Measurements from ENCODE around the gene PLEKHD1. TPM values are rescaled to one million over a fixed set of nuclear protein-coding genes. Genes with fewer than 3 reads are reported as not detected.

Gene PLEKHD1
- total RNA-seq, 2 experiments from 2014 or later, result 0.47 to 0.63 TPM

DNA sequence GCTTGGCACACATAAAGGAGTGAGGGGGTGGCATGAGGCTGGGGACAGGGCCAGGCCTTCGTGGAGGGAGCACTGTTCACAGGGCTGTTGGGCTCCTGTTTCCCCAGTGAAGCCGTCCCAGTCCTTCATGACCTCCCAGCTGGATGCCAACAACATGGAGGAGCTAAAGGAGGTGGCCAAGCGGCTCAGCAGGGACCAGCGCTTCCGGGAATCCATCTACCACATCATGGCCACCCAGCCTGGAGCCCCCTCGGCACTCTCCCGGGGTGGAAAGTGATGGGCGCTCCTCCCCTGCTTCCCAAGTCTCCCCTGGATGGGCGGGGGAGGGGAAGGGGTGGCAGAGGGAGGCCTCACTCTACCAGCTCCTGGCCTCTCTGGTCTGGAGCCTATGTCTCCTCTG is 43.6 kb downstream of the PLEKHD1 start:
- intact Hi-C loops (cut with DNase I, micrococcal nuclease), result no loop called here
- Histone ChIP-seq H3K27me3 (ENCODE audit: control insufficient read depth in 1 of 2, insufficient read depth in 2 of 2, low read length in 2 of 2) (peaks cover 0 to 4% of the 10 kb centered on the region in 2 experiments), H3K9me3 (ENCODE audit: control insufficient read depth in 1 of 2, insufficient read depth in 1 of 2, low read length in 2 of 2) (no peaks in the 10 kb centered on the region), H3K4me3 (ENCODE audit: low read length) (no peak overlapping the region), H3K4me1 (ENCODE audit: insufficient read depth, low read length) (no peaks in the 10 kb centered on the region), H3K36me3 (ENCODE audit: insufficient read depth, low read length) (no peaks in the 10 kb centered on the region), H3K27ac (ENCODE audit: low read depth in 1 of 2, low read length in 2 of 2) (no peak overlapping the region)
- no peaks in the 10 kb centered on the region for H3K4me1 Mint-ChIP-seq (ENCODE audit: low read depth)
- no peaks in the 10 kb centered on the region for H3K36me3 Mint-ChIP-seq (ENCODE audit: low read depth)
- no peak for DNase-seq
- no peaks in the 10 kb centered on the region for H3K9me3 Mint-ChIP-seq
- H3K4me3 Mint-ChIP-seq, result no peak overlapping the region
- ChIA-PET CTCF (no interaction called here), POLR2A (interaction anchor here (0.6 kb wide), 1 partner anchor 12 kb away, joined by 3 read pairs; no protein-coding TSS in a partner anchor)
- TF ChIP-seq, protein P1, sequence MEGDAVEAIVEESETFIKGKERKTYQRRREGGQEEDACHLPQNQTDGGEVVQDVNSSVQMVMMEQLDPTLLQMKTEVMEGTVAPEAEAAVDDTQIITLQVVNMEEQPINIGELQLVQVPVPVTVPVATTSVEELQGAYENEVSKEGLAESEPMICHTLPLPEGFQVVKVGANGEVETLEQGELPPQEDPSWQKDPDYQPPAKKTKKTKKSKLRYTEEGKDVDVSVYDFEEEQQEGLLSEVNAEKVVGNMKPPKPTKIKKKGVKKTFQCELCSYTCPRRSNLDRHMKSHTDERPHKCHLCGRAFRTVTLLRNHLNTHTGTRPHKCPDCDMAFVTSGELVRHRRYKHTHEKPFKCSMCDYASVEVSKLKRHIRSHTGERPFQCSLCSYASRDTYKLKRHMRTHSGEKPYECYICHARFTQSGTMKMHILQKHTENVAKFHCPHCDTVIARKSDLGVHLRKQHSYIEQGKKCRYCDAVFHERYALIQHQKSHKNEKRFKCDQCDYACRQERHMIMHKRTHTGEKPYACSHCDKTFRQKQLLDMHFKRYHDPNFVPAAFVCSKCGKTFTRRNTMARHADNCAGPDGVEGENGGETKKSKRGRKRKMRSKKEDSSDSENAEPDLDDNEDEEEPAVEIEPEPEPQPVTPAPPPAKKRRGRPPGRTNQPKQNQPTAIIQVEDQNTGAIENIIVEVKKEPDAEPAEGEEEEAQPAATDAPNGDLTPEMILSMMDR (IDR thresholded peaks at IDR 0.05), result no peak
- ATAC-seq (ENCODE audit: poor library complexity), result no peak
- no peak overlapping the region for H3K27ac Mint-ChIP-seq
- H3K27me3 Mint-ChIP-seq, result peaks cover 15% of the 10 kb centered on the region

DNA sequence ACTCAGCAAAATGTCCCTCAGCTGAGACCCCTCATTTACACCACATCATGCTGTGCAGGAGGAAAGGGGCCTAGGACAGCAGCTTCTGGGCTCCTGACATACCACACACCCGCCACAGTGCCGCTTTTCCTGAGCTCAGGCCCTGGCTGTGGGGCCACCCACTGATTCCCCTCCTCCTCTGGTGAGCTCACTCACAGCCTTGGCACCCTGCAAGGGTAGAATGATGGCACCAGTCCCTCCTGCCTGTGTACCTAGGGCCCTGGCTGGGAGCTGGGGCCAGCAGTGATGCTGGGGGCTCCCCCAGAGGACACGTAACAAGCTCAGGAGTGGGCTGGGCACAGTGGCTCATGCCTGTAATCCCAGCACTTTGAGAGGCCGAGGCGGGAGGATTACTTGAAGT is 44.4 kb downstream of the PLEKHD1 start:
- intact Hi-C loops (cut with DNase I, micrococcal nuclease), result no loop called here
- Histone ChIP-seq H3K4me3 (ENCODE audit: low read length) (no peak overlapping the region), H3K9me3 (ENCODE audit: control insufficient read depth in 1 of 2, insufficient read depth in 1 of 2, low read length in 2 of 2) (no peaks in the 10 kb centered on the region), H3K36me3 (ENCODE audit: insufficient read depth, low read length) (no peaks in the 10 kb centered on the region), H3K27ac (ENCODE audit: low read depth in 1 of 2, low read length in 2 of 2) (no peak overlapping the region), H3K27me3 (ENCODE audit: control insufficient read depth in 1 of 2, insufficient read depth in 2 of 2, low read length in 2 of 2) (peaks cover 0 to 4% of the 10 kb centered on the region in 2 experiments), H3K4me1 (ENCODE audit: insufficient read depth, low read length) (no peaks in the 10 kb centered on the region)
- Mint-ChIP-seq H3K36me3 (ENCODE audit: low read depth) (no peaks in the 10 kb centered on the region), H3K4me3 (no peak overlapping the region), H3K4me1 (ENCODE audit: low read depth) (no peaks in the 10 kb centered on the region), H3K27me3 (peaks cover 23% of the 10 kb centered on the region), H3K27ac (no peak overlapping the region), H3K9me3 (no peaks in the 10 kb centered on the region)
- ChIA-PET CTCF (interaction anchor here (0.7 kb wide), 1 partner anchor 19 kb away, joined by 3 read pairs; no protein-coding TSS in a partner anchor), POLR2A (no interaction called here)
- ATAC-seq (ENCODE audit: poor library complexity), result no peak
- DNase-seq, result no peak
- TF ChIP-seq, protein P1 (IDR thresholded peaks at IDR 0.05), result no peak

DNA sequence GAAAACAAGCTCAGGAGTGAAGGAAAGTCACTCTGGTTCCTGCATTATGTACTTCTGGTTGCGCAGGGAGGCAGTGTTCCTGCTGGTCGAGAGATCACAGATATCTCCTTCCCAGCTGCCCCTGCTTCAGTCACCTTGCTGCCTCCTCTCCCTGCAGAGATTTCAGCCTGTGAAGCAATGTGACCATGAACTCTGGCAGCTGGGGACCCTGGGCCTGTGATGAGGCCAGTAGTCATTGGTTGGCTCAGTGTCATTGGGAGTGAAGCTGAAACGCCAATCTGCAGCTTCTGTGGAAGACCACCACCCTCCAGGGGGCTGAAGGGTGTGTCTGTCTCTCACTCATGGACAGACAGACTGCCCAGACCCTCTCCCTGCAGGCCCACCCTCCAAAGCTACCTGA is 45.0 kb downstream of the PLEKHD1 start:
- CTCF ChIA-PET, result interaction anchor here (0.5 to 0.7 kb wide), 2 partner anchors 18 to 26 kb away, joined by 3 read pairs; no protein-coding TSS in a partner anchor
- Histone ChIP-seq H3K36me3 (ENCODE audit: insufficient read depth, low read length) (no peaks in the 10 kb centered on the region), H3K4me1 (ENCODE audit: insufficient read depth, low read length) (no peaks in the 10 kb centered on the region), H3K9me3 (ENCODE audit: control insufficient read depth in 1 of 2, insufficient read depth in 1 of 2, low read length in 2 of 2) (no peaks in the 10 kb centered on the region), H3K27ac (ENCODE audit: low read depth in 1 of 2, low read length in 2 of 2) (no peak overlapping the region), H3K27me3 (ENCODE audit: control insufficient read depth in 1 of 2, insufficient read depth in 2 of 2, low read length in 2 of 2) (peaks cover 0 to 4% of the 10 kb centered on the region in 2 experiments), H3K4me3 (ENCODE audit: low read length) (no peak overlapping the region)
- H3K27ac Mint-ChIP-seq, result no peak overlapping the region
- TF ChIP-seq, protein P1 (IDR thresholded peaks at IDR 0.05), result no peak
- intact Hi-C loops (cut with DNase I, micrococcal nuclease), result no loop called here
- ATAC-seq (ENCODE audit: poor library complexity) (no peak), DNase-seq (no peak)
- no peaks in the 10 kb centered on the region for H3K36me3 Mint-ChIP-seq (ENCODE audit: low read depth)
- H3K27me3 Mint-ChIP-seq, result peaks cover 22% of the 10 kb centered on the region
- POLR2A ChIA-PET, result no interaction called here
- no peaks in the 10 kb centered on the region for H3K9me3 Mint-ChIP-seq
- no peak overlapping the region for H3K4me3 Mint-ChIP-seq
- H3K4me1 Mint-ChIP-seq (ENCODE audit: low read depth), result no peaks in the 10 kb centered on the region
